HG03558 (cell line): ENCODE results near the gene IFT122.

Experiments used
- ATAC-seq: cut with Tn5 transposase; IDR thresholded peaks from one replicate; pipeline ENCODE4 v1.9.1; 2021; ENCODE audit warnings: moderate number of reproducible peaks; ENCODE audit not compliant: unreplicated experiment; ENCODE audit errors: extremely low read depth

IFT122 gene

DNA sequence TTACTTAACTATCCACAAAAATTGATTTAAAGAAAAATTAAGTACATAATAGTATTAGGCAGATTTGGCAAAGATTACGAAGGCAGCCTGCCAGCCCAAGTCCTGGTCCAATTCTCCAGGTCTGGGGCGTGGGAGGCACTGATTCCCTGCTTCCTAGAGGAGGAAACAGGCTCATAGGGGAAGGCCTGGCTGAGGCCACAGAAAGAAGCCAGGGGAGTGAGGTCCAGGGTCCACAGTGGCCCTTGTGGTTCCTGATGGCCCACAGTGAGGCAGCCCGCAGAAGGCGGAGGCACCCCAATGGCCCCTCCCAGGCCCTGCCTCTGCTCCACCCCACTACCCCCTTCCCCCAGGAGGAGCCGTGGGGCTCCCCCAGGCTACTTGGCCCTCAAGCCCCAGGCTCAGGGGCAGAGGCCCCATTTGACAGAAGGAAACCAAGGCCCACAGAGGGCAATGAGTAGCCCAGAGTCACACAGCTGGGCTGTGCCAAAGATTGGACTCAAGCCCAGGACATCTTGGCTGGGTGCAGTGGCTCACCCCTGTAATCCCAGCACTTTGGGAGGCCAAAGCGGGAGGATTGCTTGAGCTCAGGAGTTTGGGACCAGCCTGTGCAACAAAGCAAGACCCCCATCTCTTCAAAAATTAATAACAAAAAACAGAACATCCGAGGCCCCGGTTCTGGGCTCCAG is 124.0 kb downstream of the IFT122 start:
- no peak for ATAC-seq

GRCh38 chr3:129564981-129565644 is 125.1 kb downstream of the IFT122 start:
- no peak for ATAC-seq

GRCh38 chr3:129565902-129566301 is 125.9 kb downstream of the IFT122 start:
- ATAC-seq: no peak

- ATAC-seq: no peak
Measured at GRCh38 chr3:129567176-129567705, 127.2 kb downstream of the IFT122 start.

DNA sequence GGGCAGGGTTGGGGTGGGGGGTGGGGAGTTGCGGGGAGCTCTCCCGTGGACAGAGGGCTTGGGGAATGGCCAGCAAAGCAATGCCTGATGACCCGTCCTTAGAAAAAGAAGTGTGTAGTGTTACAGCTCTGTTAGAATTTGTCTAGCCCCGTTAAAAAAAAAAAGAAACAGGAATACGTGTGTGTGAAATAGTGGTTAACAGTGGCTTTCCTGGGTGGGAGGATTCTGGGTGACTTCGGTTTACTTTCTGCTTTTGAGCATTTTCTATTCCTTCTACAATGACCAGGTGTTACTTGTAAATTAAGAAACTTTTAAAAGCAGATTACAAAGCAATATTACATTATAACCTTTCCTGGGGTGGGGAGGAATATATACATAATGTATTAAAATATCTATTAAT is 127.9 kb downstream of the IFT122 start:
- no peak for ATAC-seq

- no peak for ATAC-seq
Measured at GRCh38 chr3:129569856-129570255, 129.8 kb downstream of the IFT122 start.
